ENCODE measurements around the gene VWA8.

- no peak for TF ChIP-seq TAF1 (IDR thresholded peaks at IDR 0.05; ENCODE audit: borderline replicate concordance, insufficient read depth, low read length)
- TF ChIP-seq POLR2AphosphoS5 (IDR thresholded peaks at IDR 0.05; ENCODE audit: low read depth, low read length), result no peak
- no peak for TF ChIP-seq REST (IDR thresholded peaks at IDR 0.05; ENCODE audit: insufficient read depth in 1 of 2, low read depth in 2 of 2, low read length in 2 of 2)
Observed at GRCh38 chr13:41696163-41697003, 264.5 kb downstream of the VWA8 start.
